ENCODE data around the gene ASB15. TPM values are rescaled to one million over a fixed set of nuclear protein-coding genes. Genes with fewer than 3 reads are reported as not detected.

Gene ASB15
- total RNA-seq, 3 donors from 2014 or later (not counting 1 experiment from before 2014, with no cell fraction given), result not detected

DNA sequence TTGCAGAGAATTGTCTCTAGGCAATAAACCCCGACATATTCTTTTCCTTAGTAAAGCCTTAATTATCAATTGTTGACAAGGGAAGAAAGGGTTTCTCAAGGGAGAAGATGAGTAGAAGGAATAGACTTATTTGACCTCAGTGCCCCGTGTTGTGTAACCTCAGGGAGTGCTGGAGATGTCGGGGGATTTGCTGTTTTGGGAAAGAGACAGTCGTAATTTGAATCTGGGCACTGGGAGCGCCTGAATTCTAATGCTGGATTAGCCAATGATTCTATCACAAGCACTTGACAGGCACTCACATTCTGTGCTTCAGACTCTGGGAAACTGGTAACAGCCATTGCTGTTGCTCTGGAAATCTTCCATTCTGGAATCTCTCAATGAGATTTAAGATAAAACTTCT, 40.3 kb downstream of the ASB15 start:
- 81% methylated on average over 4 of the region's 5 CpGs for WGBS (ENCODE audit: insufficient coverage)
- H3K9me3 ChIP-seq (ENCODE audit: control insufficient read depth, insufficient read depth, low read length), result no peaks in the 10 kb centered on the region
- no peak overlapping the region for H3K27ac ChIP-seq (ENCODE audit: low read length)
- no peak overlapping the region for H3K4me3 Mint-ChIP-seq
- no peak for DNase-seq
- TF ChIP-seq, protein P1, sequence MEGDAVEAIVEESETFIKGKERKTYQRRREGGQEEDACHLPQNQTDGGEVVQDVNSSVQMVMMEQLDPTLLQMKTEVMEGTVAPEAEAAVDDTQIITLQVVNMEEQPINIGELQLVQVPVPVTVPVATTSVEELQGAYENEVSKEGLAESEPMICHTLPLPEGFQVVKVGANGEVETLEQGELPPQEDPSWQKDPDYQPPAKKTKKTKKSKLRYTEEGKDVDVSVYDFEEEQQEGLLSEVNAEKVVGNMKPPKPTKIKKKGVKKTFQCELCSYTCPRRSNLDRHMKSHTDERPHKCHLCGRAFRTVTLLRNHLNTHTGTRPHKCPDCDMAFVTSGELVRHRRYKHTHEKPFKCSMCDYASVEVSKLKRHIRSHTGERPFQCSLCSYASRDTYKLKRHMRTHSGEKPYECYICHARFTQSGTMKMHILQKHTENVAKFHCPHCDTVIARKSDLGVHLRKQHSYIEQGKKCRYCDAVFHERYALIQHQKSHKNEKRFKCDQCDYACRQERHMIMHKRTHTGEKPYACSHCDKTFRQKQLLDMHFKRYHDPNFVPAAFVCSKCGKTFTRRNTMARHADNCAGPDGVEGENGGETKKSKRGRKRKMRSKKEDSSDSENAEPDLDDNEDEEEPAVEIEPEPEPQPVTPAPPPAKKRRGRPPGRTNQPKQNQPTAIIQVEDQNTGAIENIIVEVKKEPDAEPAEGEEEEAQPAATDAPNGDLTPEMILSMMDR (IDR thresholded peaks at IDR 0.05), result no peak
- no peaks in the 10 kb centered on the region for H3K4me1 Mint-ChIP-seq
- intact Hi-C loops (cut with micrococcal nuclease), result no loop called here
- H3K36me3 Mint-ChIP-seq, result no peaks in the 10 kb centered on the region
- peaks cover 22 to 54% of the 10 kb centered on the region in 2 donors for H3K27me3 Mint-ChIP-seq (ENCODE audit: low read depth in 2 of 2)
- no peaks in the 10 kb centered on the region for H3K4me1 ChIP-seq (ENCODE audit: control insufficient read depth, insufficient read depth, low read length)
- H3K36me3 ChIP-seq (ENCODE audit: control insufficient read depth, insufficient read depth, low read length), result no peaks in the 10 kb centered on the region
- H3K27me3 ChIP-seq (ENCODE audit: control insufficient read depth, insufficient read depth, low read length), result peaks cover 2% of the 10 kb centered on the region
- H3K27ac Mint-ChIP-seq, result no peak overlapping the region
- ATAC-seq, result no peak
- no peaks in the 10 kb centered on the region for H3K9me3 Mint-ChIP-seq
- no peak overlapping the region for H3K4me3 ChIP-seq (ENCODE audit: low read length)

DNA sequence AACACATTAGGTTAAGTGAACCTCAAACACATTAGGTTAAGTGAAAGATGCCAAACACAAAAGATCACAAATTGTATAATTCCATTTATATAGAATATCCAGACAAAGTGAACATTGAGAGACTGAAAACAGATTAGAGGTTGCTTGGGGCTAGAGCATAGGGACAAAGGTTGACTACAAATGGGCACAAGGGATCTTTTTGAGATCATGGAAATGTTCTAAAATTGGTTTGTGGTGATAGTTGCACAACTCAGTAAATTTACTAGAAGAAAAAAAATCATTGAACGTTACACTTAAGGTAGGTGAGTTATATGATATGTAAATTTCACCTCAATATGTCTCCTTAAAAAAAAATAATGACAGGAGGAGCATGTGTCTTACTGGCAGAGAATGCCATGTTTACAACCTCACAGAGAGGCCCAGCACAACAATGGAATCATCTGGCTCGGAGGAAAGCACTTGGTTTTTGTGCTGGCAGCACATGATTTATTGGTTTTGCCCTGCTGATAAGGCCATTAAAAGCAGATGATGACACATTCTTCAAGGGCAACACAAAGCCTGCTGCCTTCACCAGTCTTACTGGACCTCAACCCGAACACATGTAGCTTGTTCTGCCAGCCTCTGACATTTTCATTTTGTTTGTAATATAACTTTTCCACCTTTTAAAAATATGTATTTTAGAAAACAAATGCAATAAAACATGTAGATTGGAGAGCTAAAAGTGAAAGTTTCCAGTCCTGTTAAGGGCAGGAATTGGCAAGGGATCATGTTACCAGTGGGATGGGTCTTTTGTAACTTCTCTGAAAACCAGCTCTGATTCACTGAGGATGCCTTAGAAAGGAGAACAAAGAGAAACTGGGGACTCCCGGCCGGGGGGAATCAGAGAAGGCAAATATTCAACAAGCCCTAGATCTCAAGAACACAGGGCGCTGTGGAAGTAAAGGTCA, 42.1 kb downstream of the ASB15 start:
- H3K4me3 Mint-ChIP-seq, result no peak overlapping the region
- TF ChIP-seq, protein P1 (IDR thresholded peaks at IDR 0.05), result no peak
- no peaks in the 10 kb centered on the region for H3K36me3 Mint-ChIP-seq
- 49% methylated on average over 4 of the region's 6 CpGs for WGBS (ENCODE audit: insufficient coverage)
- Histone ChIP-seq H3K4me3 (ENCODE audit: low read length) (no peak overlapping the region), H3K4me1 (ENCODE audit: control insufficient read depth, insufficient read depth, low read length) (no peaks in the 10 kb centered on the region), H3K9me3 (ENCODE audit: control insufficient read depth, insufficient read depth, low read length) (no peaks in the 10 kb centered on the region), H3K36me3 (ENCODE audit: control insufficient read depth, insufficient read depth, low read length) (no peaks in the 10 kb centered on the region), H3K27me3 (ENCODE audit: control insufficient read depth, insufficient read depth, low read length) (no peaks in the 10 kb centered on the region), H3K27ac (ENCODE audit: low read length) (no peak overlapping the region)
- no peak for DNase-seq
- ATAC-seq, result no peak
- no peak overlapping the region for H3K27ac Mint-ChIP-seq
- peaks cover 15 to 37% of the 10 kb centered on the region in 2 donors for H3K27me3 Mint-ChIP-seq (ENCODE audit: low read depth in 2 of 2)
- H3K4me1 Mint-ChIP-seq, result no peaks in the 10 kb centered on the region
- intact Hi-C loops (cut with micrococcal nuclease), result no loop called here
- H3K9me3 Mint-ChIP-seq, result no peaks in the 10 kb centered on the region

DNA sequence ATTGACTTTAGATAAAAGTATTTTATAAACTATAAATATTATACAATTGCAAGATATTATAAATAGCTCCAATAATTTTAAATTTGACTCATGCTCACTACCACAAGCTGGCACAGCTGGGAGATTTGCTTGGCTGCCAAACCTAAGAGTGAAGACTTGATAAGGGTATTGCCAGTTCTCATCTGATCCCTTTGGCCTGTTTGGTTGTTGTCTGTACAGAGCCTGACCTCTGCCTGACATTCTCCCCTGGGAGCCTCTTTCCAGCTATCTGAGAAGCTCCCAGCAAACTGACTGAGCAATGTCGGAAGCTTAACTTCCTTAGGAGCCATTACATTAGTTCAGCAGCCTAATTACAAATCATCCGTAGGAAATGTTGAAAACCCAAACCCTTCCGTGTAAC, 43.9 kb downstream of the ASB15 start:
- H3K27ac Mint-ChIP-seq, result no peak overlapping the region
- WGBS (ENCODE audit: insufficient coverage), result 83% methylated on average over 3 of the region's 3 CpGs
- no peaks in the 10 kb centered on the region for H3K9me3 ChIP-seq (ENCODE audit: control insufficient read depth, insufficient read depth, low read length)
- no peaks in the 10 kb centered on the region for H3K36me3 ChIP-seq (ENCODE audit: control insufficient read depth, insufficient read depth, low read length)
- H3K9me3 Mint-ChIP-seq, result no peaks in the 10 kb centered on the region
- DNase-seq (no peak), ATAC-seq (no peak)
- peaks cover 13 to 40% of the 10 kb centered on the region in 2 donors for H3K27me3 Mint-ChIP-seq (ENCODE audit: low read depth in 2 of 2)
- intact Hi-C loops (cut with micrococcal nuclease), result no loop called here
- no peak overlapping the region for H3K4me3 Mint-ChIP-seq
- no peaks in the 10 kb centered on the region for H3K4me1 Mint-ChIP-seq
- no peak overlapping the region for H3K4me3 ChIP-seq (ENCODE audit: low read length)
- TF ChIP-seq, protein P1 (IDR thresholded peaks at IDR 0.05), result no peak
- no peaks in the 10 kb centered on the region for H3K27me3 ChIP-seq (ENCODE audit: control insufficient read depth, insufficient read depth, low read length)
- H3K27ac ChIP-seq (ENCODE audit: low read length), result no peak overlapping the region
- no peaks in the 10 kb centered on the region for H3K36me3 Mint-ChIP-seq
- no peaks in the 10 kb centered on the region for H3K4me1 ChIP-seq (ENCODE audit: control insufficient read depth, insufficient read depth, low read length)
